NCI-H2107 (cell line): ENCODE data around the gene ADNP2.
A peak's percentile ranks its signal among the peaks of the same experiment; 100 is the strongest.

Experiments
- DNase-seq: peaks from one replicate; lab custom pipeline; 2025; lab: John Stamatoyannopoulos, UW

The ADNP2 gene

DNA sequence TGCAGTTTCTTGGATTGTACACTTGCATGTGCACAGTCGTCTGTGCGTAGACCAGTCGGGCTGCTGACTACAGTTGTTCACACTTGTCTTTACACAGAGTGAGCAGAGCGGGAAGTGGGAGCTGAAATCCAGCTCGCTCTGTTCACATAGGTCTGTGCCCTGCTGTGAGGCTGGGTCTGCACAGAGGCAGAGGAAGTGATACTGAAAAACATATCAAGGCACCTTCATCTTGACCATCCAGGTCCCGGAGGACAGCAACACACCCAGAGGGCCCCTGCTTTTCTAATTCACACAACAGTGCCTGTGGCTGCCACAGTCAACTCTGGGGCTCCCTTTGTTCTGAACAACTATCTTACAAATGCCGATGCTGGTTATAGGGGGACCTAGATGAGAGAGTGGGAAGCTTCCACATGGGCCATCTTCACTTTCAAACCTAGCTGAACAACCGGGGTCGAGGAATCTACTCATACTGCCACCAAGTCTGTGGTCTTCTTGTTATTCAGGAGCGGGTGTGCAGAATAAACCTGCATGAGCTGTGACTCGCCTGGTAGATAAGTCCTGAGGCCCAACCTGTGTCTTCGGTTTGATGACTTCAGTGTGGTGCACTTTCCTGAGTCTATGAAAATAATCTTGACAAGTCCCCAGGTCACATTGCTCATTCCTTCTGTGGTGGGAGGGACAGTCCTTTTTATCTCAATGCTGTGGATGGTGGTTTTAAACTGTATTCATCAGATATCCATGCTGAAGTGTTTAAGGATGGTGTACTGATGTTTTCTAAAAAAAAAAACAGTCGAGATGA is 3.5 kb upstream of the ADNP2 start:
- no peak for DNase-seq

DNA sequence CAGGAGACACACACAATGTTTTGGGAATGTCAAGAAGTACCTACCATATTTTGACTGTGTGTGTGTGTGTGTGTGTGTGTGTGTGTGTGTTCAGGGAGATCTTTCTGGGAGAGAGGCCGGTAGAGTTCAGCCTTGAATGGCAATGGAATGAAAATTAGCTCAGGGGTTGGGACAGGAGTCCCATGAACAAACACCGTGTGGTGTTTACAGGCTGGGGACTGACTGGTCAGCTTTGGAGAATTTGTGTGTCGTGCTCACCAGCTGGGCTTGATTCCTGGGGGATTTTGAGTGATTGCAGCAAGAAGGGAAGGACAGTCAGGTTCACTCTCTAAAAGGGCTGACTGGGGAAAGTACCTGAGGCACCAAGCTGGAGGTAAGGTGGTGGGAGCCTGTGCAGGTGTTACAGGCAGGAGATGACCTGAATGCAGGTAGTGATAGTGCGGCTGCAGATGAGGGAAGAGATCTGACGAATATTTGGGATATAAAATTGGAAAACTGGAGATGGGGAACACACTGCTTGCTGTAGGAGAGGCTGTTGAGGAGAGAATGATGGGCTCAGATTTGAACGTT is 2.5 kb upstream of the ADNP2 start:
- DNase-seq = no peak

DNA sequence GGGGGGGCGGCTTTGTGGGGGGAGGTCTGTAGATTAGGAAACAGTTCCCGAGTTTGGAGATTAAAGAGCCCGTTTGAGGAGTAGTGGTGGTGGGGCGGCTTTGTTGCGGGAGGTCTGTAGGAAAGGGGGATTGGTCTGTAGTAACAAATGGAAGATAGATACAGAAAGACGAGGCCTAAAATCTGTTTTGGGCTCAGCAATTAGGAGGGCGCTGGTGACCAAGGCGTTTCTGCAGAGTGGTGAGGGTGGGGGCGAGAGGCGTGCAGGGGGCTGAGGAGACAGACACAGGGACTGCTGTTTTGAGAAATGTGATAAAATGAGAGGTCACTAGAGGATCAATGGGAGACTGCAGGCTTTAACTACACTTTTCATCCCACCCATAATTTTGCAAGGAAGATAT is 1.6 kb upstream of the ADNP2 start:
- DNase-seq = no peak

DNA sequence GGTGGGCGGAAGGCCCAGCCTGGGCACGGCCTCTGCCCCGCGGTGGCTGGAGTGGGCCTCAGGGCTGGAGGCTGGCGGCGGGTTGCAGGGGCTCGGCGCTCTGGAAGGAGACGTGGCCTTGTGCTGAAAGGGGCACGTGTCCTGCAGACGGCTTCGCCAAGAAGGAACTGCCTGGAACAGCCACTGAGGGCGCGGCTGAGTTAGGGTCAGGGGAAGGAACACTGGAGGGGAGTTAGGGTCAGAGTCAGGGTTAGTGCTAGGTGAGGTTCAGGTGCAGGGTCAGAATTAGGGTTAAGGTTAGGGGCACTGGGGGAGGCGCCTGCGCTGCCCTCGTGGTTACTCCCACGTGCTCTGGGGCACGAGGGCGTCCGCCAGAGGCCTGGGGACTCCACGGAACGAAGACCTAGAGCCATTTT is 933 bp upstream of the ADNP2 start:
- no peak for DNase-seq

DNA sequence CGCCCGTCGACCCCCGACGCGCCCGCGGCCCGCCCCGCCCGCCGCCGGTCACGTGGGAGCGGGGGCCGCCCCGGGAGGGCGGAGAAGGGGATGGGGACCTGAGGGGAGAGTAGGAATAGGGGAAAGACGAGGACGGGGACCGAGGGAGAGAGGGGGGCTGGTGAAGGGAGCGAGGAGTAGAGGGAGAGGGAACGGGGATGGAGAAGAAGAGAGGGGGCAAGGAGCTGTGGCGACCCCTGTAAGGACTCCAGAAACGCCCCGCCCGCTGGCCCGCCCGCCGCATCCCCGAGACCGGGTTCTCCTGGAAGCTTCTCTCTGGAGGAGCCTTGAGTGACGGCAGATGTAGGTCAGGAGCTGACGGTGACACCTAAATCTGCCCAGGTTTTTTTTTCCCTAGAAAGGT is 615 bp downstream of the ADNP2 start:
- peak; percentile 2 for DNase-seq

DNA sequence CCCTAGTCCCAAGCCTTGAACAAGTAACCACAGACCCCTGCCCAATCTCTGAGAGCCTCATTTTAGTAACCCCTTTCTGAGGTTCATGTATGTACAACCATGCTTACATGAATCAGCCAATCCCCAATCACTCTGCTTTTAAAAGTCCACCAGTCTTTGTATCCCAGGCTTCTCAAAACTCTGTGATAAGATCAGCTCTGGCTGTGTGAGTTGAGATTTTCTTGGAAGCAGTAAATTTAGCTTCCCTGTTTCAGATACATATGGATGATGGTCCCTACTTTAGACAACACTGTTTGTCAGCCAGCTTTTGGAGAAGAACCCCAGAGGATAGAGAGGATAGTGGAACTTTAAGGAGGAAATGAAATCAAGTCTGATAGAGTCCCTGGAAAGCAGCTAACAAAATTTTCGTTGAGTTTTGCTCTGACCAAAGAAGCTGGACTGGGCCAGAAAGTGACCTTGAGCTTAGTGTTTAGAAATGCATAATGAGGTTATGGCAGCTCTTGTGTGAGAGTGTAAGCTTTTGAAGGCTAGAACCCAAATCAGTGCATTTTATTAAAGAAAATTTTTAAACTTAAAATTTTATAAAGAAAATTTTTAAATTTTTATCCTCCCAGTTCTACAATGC is 3.7 kb downstream of the ADNP2 start:
- no peak for DNase-seq

DNA sequence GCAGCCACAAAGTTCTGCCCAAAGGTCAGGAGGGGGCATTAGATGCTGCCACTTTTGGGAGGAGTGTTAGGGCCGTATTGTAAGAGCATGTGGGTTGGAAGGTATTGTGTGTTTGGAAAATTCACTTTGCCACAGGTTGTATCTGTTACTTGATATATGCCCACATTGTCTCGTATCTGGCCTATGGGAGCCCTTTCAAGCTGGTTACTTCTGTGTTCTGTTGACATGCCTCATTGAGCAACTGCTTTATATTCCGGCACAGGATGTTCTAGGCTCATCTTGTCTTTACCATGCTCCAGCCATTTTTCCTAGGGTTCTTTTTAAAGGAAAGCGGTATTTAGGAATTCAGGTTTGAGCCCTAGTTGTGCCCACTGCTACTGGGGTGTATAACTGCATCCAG is 6.0 kb downstream of the ADNP2 start:
- no peak for DNase-seq

DNA sequence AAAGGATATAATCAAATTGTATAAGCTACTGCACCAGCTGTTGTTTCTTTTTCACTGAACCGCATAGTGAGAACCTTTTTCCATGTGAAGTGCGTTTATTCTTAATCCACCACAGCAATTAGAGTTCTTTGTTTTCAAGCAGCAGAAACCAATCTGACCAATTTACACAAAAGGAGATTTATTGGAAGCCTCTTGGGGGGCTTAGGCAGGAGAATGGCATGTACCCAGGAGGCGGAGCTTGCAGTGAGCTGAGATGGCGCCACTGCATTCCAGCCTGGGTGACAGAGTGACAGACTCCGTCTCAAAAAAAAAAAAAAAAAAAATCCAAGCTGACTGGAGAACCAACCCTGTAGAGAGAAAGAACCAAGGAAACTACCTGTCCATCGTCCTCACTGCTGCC is 10.0 kb downstream of the ADNP2 start:
- DNase-seq = no peak

DNA sequence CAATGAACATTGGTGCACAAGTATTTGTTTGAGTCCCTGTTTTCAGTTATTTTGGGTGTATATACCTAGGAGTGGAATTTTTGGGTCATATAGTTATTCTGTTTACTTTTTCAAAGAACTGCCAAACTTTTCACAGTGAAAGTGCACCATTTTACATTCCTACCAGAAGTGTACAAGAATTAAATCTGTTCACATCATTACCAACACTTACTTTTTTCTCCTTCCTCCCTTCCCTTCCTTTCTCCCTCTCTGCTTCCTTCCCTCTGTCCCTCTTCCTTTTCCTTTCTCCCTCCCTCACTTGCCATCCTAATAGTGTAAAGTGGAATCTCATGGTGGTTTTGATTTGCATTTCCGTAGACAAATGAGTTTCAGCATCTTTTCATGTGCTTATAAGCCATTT is 11.9 kb downstream of the ADNP2 start:
- no peak for DNase-seq

DNA sequence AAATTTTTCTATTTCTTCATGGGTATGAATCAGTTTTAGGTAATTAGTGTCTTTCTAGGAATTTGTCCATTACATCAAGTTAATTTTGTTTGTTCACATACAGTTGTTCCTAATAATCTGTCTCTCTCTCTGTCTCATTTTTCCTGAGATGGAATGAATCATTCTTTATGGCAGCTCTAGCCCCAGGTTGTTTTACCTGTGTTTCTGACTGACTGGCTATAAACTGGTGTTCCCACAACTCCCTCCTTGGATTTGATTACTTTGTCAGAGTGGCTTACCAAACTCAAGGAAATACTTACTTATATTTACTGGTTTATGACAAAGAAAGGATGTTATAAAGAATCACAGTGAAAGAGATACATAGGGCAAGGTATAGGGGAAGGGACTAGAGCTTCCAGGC is 15.1 kb downstream of the ADNP2 start:
- DNase-seq = no peak

DNA sequence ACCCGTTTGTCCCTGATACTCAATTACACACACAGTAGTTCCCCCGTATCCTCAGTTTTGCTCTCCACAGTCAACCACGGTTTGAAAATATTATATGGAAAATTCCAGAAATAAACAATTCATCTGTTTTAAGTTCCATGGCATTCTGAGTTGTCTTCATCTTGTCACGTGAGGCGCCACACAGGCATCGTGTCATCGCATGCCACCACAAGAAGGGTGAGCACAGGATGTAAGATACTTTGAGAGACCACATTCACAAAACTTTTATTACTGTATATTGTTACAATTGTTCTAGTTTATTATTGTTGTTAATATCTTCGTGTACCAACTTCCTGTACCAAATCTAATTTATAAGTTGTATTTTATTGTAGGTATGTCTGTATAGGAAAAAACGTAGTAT is 17.7 kb downstream of the ADNP2 start:
- DNase-seq = no peak

DNA sequence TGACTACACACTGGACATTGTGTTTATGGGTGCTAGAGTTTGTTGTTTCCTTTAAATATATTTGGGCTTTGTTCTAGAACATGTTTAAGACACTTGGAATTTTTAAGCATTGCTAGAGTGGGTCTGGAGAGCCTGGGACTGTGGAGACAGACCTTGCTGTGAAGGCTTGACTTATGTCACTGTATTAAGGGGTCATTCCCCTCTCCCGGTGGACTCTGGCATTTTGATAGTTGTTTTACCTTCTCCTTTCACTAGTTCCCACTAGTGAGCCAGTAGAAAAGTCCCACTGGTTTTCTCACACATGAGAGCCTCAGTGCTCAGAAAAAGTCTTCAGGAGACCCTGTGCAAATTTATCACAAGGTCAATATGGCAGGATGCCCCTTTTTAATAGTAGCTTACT is 18.6 kb downstream of the ADNP2 start:
- no peak for DNase-seq

DNA sequence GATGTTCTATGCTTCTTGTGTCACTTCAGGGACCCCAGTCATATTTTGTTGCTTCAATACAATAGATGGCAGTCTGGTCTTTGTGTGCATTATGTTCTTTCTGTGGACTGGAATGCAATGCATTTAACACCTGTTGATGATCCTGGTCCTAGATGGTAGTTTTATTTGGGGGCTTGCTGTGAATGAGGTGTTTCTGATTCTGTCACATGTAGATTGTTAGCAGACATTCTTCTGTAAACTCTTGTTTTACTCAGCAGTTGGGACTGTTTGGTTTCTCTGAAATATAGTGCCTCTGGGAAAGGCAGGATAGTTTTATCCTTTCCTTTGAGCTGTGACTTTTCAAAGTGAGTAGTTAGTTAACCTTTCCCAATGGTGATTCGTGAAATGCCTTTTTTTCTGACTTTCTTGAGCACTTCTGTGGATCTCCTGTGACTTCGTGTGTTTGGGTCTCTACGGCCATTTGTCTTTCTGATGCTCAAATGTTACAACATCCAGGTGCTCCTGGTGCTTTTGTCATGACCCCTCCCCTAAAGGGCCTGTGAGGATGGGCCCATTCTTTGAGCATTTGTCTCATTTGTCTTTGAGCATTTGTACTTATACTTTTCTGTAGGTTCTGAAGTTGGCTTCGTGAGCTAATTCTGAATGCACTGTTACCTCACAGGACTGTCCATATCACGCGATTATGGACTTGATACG is 20.8 kb downstream of the ADNP2 start:
- DNase-seq = no peak

DNA sequence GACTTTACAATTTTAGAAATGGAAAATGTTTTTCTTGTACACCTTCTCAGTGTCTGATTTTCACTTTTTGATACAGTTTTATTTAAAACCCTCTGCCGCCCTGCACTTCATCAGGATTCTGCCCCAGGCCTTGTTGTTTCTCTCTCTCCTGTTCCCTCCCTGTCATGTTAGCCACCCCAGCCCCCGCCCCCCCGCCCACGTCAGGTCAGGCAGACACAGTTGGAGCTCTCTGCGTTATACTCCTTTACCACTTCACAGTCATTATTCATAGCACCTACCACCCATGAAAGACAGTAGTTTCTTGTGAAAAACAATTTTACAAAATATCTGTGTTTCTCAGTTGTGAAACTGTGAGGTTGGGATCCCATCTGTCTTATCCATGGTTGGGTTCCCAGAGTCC is 21.5 kb downstream of the ADNP2 start:
- DNase-seq = no peak

DNA sequence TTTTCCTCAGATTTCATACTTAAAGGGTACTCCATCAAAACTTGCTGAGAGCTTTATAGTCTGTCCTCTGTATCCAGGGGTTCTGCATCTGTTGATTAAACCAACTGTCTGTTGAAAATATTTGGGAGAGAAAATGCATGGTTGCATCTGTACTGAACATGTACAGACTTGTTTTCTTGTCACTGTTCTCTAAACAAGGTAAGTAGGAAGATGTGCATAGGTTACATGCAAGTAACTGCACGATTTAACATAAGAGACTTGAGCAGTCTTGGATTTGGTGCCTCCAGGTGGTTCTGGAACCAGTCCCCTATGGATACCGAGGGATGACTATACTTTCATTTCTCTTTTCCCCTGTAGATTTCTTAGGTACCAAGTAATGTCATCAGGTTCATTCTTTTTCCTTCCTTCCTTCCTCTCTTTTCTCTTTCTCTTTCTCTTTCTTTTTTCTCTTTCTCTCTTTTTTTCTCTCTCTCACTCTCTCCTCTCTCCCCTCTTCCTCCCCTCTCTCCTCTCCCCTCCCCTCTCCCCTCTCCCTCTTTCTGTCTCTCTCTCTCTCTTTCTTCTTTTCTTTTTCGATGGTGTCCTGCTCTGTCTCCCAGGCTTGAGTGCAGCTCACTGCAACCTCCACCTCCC is 23.2 kb downstream of the ADNP2 start:
- no peak for DNase-seq

DNA sequence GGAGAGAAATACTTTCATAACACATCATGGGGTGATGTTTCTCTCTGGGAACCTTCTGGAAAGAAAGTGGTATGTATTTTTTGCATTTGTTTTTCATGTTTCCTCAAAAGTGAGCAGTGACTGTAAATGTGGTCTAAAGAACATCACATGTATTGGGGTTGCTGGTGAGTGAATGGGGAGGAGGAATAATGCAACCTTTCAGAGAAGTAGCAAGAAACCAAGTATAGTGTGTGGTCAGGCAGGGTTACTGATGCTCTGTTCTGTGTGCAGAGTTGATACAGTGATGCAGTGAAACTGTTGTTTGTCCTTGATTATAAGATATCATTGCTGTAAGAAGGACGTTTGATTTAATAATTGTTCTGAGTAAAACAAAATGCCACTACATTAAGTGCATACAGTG is 24.1 kb downstream of the ADNP2 start:
- no peak for DNase-seq

DNA sequence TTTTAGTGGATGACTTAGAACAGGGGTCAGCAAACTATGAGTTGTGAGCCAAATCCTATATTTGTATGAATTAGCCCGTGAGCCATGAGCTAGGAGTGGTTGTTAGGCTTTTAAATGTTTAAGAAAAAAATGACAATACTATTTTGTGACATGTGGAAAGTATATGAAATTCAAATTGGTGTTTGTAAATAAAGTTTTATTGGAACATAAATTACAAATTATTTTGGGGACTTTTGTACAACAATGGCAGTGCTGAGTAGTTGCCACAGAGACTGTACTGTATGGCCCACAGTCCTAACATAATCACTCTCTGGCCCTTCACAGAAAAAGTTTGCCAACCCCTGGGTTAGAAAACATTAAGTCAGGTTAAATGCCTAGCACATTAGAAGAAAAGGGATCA is 26.1 kb downstream of the ADNP2 start:
- DNase-seq = no peak

DNA sequence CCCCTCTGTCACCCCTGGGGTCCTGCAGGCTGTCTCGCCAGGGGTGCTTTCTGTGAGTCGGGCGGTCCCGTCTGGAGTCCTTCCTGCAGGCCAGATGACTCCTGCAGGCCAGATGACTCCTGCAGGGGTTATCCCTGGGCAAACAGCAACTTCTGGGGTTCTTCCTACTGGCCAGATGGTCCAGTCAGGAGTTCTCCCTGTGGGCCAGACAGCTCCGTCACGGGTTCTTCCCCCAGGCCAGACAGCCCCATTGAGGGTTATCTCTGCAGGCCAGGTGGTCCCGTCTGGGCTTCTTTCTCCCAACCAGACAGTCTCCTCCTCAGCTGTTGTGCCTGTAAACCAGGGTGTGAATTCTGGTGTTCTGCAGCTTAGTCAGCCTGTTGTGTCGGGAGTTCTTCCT is 27.6 kb downstream of the ADNP2 start:
- DNase-seq = no peak

DNA sequence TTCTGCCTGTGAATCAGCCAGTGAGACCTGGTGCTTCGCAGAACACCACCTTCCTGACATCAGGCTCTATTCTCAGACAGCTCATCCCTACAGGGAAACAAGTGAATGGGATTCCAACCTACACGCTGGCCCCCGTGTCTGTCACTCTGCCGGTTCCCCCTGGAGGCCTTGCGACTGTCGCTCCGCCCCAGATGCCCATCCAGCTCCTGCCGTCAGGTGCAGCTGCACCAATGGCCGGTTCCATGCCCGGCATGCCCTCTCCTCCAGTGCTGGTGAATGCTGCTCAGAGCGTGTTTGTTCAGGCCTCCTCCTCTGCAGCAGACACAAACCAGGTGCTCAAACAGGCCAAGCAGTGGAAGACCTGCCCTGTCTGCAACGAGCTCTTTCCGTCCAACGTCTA is 28.1 kb downstream of the ADNP2 start:
- DNase-seq = no peak

DNA sequence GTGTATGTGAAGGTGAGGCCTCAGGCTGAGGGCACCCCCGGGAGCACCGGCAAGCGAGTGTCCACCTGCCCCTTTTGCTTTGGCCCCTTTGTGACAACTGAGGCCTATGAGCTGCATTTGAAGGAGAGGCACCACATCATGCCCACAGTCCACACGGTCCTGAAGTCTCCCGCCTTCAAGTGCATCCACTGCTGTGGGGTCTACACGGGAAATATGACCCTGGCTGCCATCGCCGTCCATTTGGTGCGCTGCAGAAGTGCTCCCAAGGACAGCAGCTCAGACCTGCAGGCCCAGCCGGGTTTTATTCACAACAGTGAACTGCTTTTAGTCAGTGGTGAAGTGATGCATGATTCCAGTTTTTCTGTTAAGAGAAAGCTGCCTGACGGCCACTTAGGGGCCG is 28.9 kb downstream of the ADNP2 start:
- DNase-seq = no peak

DNA sequence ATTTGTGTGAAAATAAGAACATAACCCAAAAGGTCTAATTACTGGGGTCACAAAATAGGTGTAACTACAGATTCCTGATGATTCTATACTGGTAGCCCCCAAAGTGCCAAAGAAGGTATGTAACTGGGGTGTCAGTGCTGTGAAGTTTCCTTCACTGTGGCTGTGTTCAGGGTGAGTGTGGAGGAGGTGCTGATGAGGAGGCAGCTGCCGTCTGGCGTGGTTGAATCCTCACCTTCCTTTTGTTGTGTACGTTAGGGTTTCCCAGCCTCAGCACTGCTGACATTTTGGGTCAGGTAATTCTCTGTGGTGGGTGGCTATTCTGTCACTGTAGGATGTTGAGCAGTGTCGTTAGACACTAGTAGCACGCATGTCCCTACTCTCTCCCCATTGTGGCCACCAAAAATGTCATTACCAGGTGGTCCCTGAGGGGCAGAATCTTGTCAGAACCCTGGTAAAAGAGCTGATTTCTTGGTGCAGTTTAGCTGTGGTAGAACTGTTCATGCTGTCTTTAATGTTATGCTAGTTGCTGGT is 31.5 kb downstream of the ADNP2 start:
- DNase-seq = no peak

DNA sequence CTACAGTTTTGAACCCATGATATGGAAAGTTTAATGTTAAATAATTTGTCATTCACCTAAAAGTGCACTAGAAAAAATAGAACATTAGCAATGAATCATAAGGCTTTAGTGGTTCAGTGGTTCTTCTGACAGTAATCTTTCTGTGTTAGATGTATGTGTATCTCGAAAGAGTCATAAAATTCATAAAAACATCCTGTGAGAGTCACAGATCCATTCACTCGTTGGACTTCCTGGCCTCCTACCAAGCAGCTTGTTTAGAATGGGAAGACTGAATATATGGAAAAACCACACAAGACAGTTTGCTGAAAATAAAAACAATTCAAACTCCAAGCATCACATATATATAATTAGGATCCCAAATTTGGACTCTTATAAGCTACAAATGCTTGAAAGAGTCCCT is 34.8 kb downstream of the ADNP2 start:
- DNase-seq = no peak
